K562 (cell line): Measurements from ENCODE around the gene BRF1. TPM values are rescaled to one million over a fixed set of nuclear protein-coding genes. Genes with fewer than 3 reads are reported as not detected.

Experiments used
- ATAC-seq: fragments of 200-7000 bp; cut with Tn5 transposase; 3 replicates; pipeline ENCODE4 v1.9.1; 2020; ENCODE audit warnings: moderate library complexity
- BruUV-seq: library from RNA; stranded (reverse); fragments of 400-500 nt; replicated peaks from 2 replicates; lab custom pipeline; 2021; lab: Mats Ljungman, UMichigan
- CTCF ChIA-PET: fragments of 300-600 bp; formaldehyde crosslinking; extraction: SDS; loops from one replicate; lab custom pipeline; 2021; ENCODE audit warnings: low intra/inter-chr PET ratio; lab: Yijun Ruan, JAX
- POLR2A ChIA-PET: fragments of 300-600, 350-650 bp; sonication (Branson Sonifier 250); formaldehyde crosslinking; extraction: SDS; loops from one replicate; lab custom pipeline; 2021; ENCODE audit warnings: antibody characterized with exemption, inconsistent platforms; lab: Yijun Ruan, JAX
- DNase-seq, 4 experiments: peaks; one replicate each; pipeline versions ENCODE4 v3.0.0 to v3.0.0-alpha.2; 2011 to 2018; ENCODE audit warnings: low spot score in 3 of 4, mixed read lengths in 3 of 4; ENCODE audit errors: extremely low read depth in 1 of 4
- FAIRE-seq: peaks from 2 replicates; lab custom pipeline; 2011; peaks lifted over from hg19 to GRCh38; lab: Jason Lieb, UNC
- H2AFZ ChIP-seq: 2 replicates; pipeline ENCODE4 v1.6.0; 2011; ENCODE audit warnings: low read depth, low read length, control low read depth, inconsistent platforms
- H3K27ac ChIP-seq: fragments of 200-600 bp; 3 replicates; pipeline ENCODE4 v1.8.0; 2011; ENCODE audit warnings: low read depth, mild to moderate bottlenecking, control low read depth, inconsistent platforms, low read length, moderate library complexity, mixed read lengths; ENCODE audit errors: extremely low read depth
- H3K27me3 ChIP-seq, 2 experiments: fragments of 300-600 bp in 1 of 2; 2 replicates in 1 of 2; 3 replicates in 1 of 2; pipeline versions ENCODE4 v1.6.0 to v1.8.0; 2011; ENCODE audit warnings: inconsistent platforms in 2 of 2, low read length in 2 of 2, mild to moderate bottlenecking in 1 of 2, mixed read lengths in 1 of 2, moderate library complexity in 1 of 2; ENCODE audit not compliant: control insufficient read depth in 2 of 2, insufficient read depth in 2 of 2
- H3K36me3 ChIP-seq: fragments of 300-600 bp; 3 replicates; pipeline ENCODE4 v1.8.0; 2011; ENCODE audit warnings: mild to moderate bottlenecking, low read length, inconsistent platforms; ENCODE audit not compliant: control insufficient read depth, insufficient read depth
- H3K4me1 ChIP-seq, 2 experiments: fragments of 200-600 bp in 1 of 2; replicated peaks in 1 of 2; 2 replicates in 1 of 2; 3 replicates in 1 of 2; pipeline versions ENCODE4 v1.5.1 to v1.8.0; 2011; ENCODE audit warnings: inconsistent platforms in 2 of 2, low read length in 2 of 2, mild to moderate bottlenecking in 1 of 2, mixed read lengths in 1 of 2, moderate library complexity in 1 of 2; ENCODE audit not compliant: control insufficient read depth in 2 of 2, insufficient read depth in 2 of 2
- H3K4me2 ChIP-seq: 2 replicates; pipeline ENCODE4 v1.6.1; 2011; ENCODE audit warnings: low read length, control low read depth, inconsistent platforms, mixed read lengths; ENCODE audit not compliant: insufficient read depth
- H3K4me3 ChIP-seq: fragments of 200-600 bp; sonication (generic), shearing (Covaris generic); 2 replicates; pipeline ENCODE4 v1.5.1; 2016; ENCODE audit warnings: control low read depth, inconsistent platforms
- H3K79me2 ChIP-seq: fragments of 200-600 bp; 3 replicates; pipeline ENCODE4 v1.8.0; 2011; ENCODE audit warnings: low read length, inconsistent platforms; ENCODE audit not compliant: control insufficient read depth, insufficient read depth
- H3K9ac ChIP-seq, 2 experiments: 2 replicates each; pipeline versions ENCODE4 v1.6.0 to v1.6.1; 2011; ENCODE audit warnings: low read depth in 2 of 2, low read length in 2 of 2, control low read depth in 1 of 2, inconsistent platforms in 1 of 2, mild to moderate bottlenecking in 1 of 2, mixed read lengths in 1 of 2; ENCODE audit not compliant: insufficient read depth in 1 of 2
- H3K9me1 ChIP-seq: one replicate; pipeline ENCODE4 v1.6.0; 2011; ENCODE audit warnings: inconsistent platforms, mild to moderate bottlenecking, low read length, moderate library complexity; ENCODE audit not compliant: control insufficient read depth, insufficient read depth
- H3K9me3 ChIP-seq: replicated peaks from 2 replicates; pipeline ENCODE4 v1.5.1; 2011; ENCODE audit warnings: low read depth, low read length, inconsistent platforms; ENCODE audit not compliant: control insufficient read depth, insufficient read depth
- H4K20me1 ChIP-seq: replicated peaks from 2 replicates; pipeline ENCODE4 v1.6.1; 2011; ENCODE audit warnings: low read length, inconsistent platforms, mixed read lengths; ENCODE audit not compliant: control insufficient read depth, insufficient read depth
- GABPA ChIP-seq: fragments of 200-800 bp; sonication (Bioruptor generic); conservative IDR thresholded peaks from 2 replicates; pipeline ENCODE4 v1.6.1; 2016; ENCODE audit warnings: low read depth, missing genetic modification characterization, missing compliant biosample characterization
- IFI16 ChIP-seq: fragments of 250-450 bp; sonication (Bioruptor Pico); IDR thresholded peaks from 2 replicates; pipeline ENCODE4 v2.1.2; 2022; ENCODE audit warnings: mild to moderate bottlenecking, inconsistent platforms
- MAFK ChIP-seq: IDR thresholded peaks from 2 replicates; pipeline ENCODE4 v1.6.1; 2011; ENCODE audit warnings: low read length, improper control_type of control experiment
- POLR2B ChIP-seq: fragments of 450-650 bp; IDR thresholded peaks from 2 replicates; pipeline ENCODE4 v1.6.1; 2018; ENCODE audit warnings: low read depth; ENCODE audit not compliant: partially characterized antibody
- SPI1 ChIP-seq: IDR thresholded peaks from 2 replicates; pipeline ENCODE4 v1.6.1; 2011; ENCODE audit warnings: low read depth, low read length, control low read depth, borderline replicate concordance
- ZNF121 ChIP-seq: sonication (generic); formaldehyde crosslinking; conservative IDR thresholded peaks from 2 replicates; pipeline ENCODE4 v1.8.0; 2022; ENCODE audit warnings: missing genetic modification reagents
- ZNF165 ChIP-seq: fragments of 250-450 bp; sonication (Bioruptor Pico); IDR thresholded peaks from 2 replicates; pipeline ENCODE4 v1.4.0; 2020; ENCODE audit warnings: borderline replicate concordance
- ZNF197 ChIP-seq: fragments of 200-800 bp; sonication (Bioruptor generic); IDR thresholded peaks from 2 replicates; pipeline ENCODE4 v1.6.1; 2016; ENCODE audit warnings: low read depth, missing genetic modification characterization, missing compliant biosample characterization
- WGBS: fragments of 100-300 bp; shearing (Covaris generic); methylation state at CpG from one replicate; pipeline ENCODE4 v1.1.6; 2016; ENCODE audit warnings: low coverage, mixed read lengths; ENCODE audit not compliant: insufficient coverage; ENCODE audit errors: missing lambda C conversion rate; 5-methylcytosine and 5-hydroxymethylcytosine counted together
- in situ Hi-C: fragments of 300-500 bp; cut with MboI; formaldehyde crosslinking; loops from 4 replicates; pipeline ENCODE4 v1.15.0; 2018; ENCODE audit warnings: inconsistent platforms, mixed read lengths
- intact Hi-C: fragments of 100-400 bp; cut with micrococcal nuclease; formaldehyde crosslinking; loops from 2 replicates; pipeline ENCODE4 v1.14.2; 2022
- polyA plus RNA-seq, 8 experiments: library from polyadenylated mRNA; depleted of rRNA in 4 of 8; stranded (reverse) in 5 of 8; unstranded in 3 of 8; fragments of >200 nt; fragmentation: Nextera tagmentation in 2 of 8; fragmentation: Illumina TruSeq in 1 of 8; extraction: Ambion mirVana in 2 of 8; extraction: Trizol in 1 of 8; gene quantifications; 2 replicates each; pipeline versions ENCODE4 v1.2.1 to v1.2.3, GENCODE V29; 2011 to 2014; ENCODE audit warnings: inconsistent platforms in 1 of 8, missing spikeins in 1 of 8
- total RNA-seq, 7 experiments: library from RNA; depleted of rRNA in 6 of 7; stranded (reverse); fragments of >200 nt in 6 of 7; fragmentation: Illumina TruSeq in 2 of 7; extraction: Trizol in 2 of 7; gene quantifications; 2 replicates each; pipeline versions ENCODE4 v1.2.1 to v1.2.3, GENCODE V29; 2011 to 2021; ENCODE audit warnings: low replicate concordance in 1 of 7
- TF ChIP-seq, protein P1 (sequence below): fragments of 450-650 bp; IDR thresholded peaks from 2 replicates; pipeline ENCODE4 v1.6.1; 2014; ENCODE audit warnings: low read depth, mild to moderate bottlenecking, moderate library complexity, borderline replicate concordance
- TF ChIP-seq, protein P2 (sequence below), 2 experiments: fragments of 450-650 bp; IDR thresholded peaks; 2 replicates each; pipeline ENCODE4 v1.6.1; 2016
- TF ChIP-seq, protein P3 (sequence below), 2 experiments: IDR thresholded peaks in 1 of 2; conservative IDR thresholded peaks in 1 of 2; 2 replicates each; pipeline ENCODE4 v1.6.1; 2016; ENCODE audit warnings: low read depth in 2 of 2, mild to moderate bottlenecking in 1 of 2, missing compliant biosample characterization in 1 of 2, missing genetic modification characterization in 1 of 2, moderate library complexity in 1 of 2

The BRF1 gene
- total and polyA plus RNA-seq, 9 of the 15 experiments (the other 6 are each of a cell fraction or from before 2014, with no cell fraction given), result 0.14 to 24.6 (median 8.2) TPM

DNA sequence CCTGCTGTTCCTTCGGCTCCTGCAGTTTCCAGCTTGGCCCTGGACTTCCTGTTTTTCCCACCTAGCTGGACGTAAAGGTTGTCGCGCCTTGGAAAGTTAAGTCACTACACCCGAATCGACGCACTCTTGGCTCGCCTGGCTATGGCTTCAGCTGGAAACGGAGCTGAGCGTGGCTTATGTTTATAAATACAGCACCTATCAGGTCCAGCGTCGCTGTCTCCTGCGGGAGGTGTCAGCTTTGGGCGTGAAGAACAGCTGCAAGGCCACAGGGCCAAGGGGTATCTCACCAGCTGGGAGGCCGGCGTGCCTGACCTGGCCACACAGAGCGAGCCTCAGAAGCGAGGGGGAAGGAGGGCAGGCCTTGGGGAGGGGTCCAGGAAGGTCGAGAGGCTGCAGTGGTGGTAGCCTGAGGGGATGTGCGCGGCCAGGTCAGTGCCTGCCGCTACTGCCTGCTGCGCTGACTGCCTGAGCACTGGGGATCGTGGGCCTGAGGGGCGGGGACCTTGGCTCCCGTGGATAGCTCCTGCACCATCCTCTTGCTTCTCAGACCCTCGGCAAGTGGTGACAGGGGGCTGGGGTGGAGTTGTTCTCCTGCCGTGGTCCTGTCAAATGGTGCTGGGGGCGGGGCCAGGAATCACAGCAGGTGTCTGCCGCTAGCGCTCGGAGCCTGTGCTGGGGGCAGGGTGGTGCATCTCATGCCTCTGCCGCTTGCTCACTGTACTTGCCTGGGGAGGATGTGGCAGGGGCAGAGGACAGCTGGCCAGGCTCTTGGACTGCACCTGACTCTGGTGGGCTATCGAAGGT, 26.3 kb upstream of the BRF1 start:
- no peak overlapping the region for H2AFZ ChIP-seq
- peaks cover 8% of the 10 kb centered on the region; the same call in 2 of the 3 replicates for H3K79me2 ChIP-seq
- no peaks in the 10 kb centered on the region for H3K36me3 ChIP-seq
- in situ Hi-C loops, result no loop called here
- TF ChIP-seq ZNF121 (no peak), ZNF165 (no peak), MAFK (no peak), ZNF197 (CRISPR knock-in tag) (no peak), IFI16 (CRISPR knock-in tag) (no peak), SPI1 (peak; percentile 76; the same call in 1 of the 2 replicates), GABPA (tag) (no peak), POLR2B (no peak)
- TF ChIP-seq, protein P1, sequence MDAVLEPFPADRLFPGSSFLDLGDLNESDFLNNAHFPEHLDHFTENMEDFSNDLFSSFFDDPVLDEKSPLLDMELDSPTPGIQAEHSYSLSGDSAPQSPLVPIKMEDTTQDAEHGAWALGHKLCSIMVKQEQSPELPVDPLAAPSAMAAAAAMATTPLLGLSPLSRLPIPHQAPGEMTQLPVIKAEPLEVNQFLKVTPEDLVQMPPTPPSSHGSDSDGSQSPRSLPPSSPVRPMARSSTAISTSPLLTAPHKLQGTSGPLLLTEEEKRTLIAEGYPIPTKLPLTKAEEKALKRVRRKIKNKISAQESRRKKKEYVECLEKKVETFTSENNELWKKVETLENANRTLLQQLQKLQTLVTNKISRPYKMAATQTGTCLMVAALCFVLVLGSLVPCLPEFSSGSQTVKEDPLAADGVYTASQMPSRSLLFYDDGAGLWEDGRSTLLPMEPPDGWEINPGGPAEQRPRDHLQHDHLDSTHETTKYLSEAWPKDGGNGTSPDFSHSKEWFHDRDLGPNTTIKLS, result no peak
- TF ChIP-seq, protein P2, sequence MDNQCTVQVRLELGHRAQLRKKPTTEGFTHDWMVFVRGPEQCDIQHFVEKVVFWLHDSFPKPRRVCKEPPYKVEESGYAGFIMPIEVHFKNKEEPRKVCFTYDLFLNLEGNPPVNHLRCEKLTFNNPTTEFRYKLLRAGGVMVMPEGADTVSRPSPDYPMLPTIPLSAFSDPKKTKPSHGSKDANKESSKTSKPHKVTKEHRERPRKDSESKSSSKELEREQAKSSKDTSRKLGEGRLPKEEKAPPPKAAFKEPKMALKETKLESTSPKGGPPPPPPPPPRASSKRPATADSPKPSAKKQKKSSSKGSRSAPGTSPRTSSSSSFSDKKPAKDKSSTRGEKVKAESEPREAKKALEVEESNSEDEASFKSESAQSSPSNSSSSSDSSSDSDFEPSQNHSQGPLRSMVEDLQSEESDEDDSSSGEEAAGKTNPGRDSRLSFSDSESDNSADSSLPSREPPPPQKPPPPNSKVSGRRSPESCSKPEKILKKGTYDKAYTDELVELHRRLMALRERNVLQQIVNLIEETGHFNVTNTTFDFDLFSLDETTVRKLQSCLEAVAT (IDR thresholded peaks at IDR 0.05), result peak in 1 of 2 experiments; percentile 52; a peak in 1 of 4 replicates
- TF ChIP-seq, protein P3, sequence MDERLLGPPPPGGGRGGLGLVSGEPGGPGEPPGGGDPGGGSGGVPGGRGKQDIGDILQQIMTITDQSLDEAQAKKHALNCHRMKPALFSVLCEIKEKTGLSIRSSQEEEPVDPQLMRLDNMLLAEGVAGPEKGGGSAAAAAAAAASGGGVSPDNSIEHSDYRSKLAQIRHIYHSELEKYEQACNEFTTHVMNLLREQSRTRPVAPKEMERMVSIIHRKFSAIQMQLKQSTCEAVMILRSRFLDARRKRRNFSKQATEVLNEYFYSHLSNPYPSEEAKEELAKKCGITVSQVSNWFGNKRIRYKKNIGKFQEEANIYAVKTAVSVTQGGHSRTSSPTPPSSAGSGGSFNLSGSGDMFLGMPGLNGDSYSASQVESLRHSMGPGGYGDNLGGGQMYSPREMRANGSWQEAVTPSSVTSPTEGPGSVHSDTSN (CRISPR knock-in tag; IDR thresholded peaks at IDR 0.05; ENCODE audit: low read depth), result no peak
- TF ChIP-seq, protein P3 (tag; conservative IDR thresholded peaks at IDR 0.05; ENCODE audit: low read depth), result no peak
- FAIRE-seq (no peak), ATAC-seq (peak; percentile 31; the same call in 2 of the 3 replicates), DNase-seq (no peak)
- ChIA-PET CTCF (no interaction called here), POLR2A (interaction anchor here (1.0 kb wide), 2 partner anchors 19 to 23 kb away, joined by 3 read pairs; no protein-coding TSS in a partner anchor)
- H3K9ac ChIP-seq, result peak overlapping the region in 1 of 2 experiments; percentile 28; a peak in 1 of 4 replicates
- H3K9me1 ChIP-seq, result peaks cover 3% of the 10 kb centered on the region
- no peaks in the 10 kb centered on the region for H3K27me3 ChIP-seq
- H4K20me1 ChIP-seq, result peaks cover 12% of the 10 kb centered on the region
- WGBS, result 42% methylated on average over 20 of the region's 34 CpGs
- no peaks in the 10 kb centered on the region for H3K9me3 ChIP-seq
- BruUV-seq, result no TSS peak
- H3K27ac ChIP-seq, result no peak overlapping the region
- no peak overlapping the region for H3K4me2 ChIP-seq
- intact Hi-C loops, result no loop called here
- peaks cover 4 to 70% of the 10 kb centered on the region in 2 experiments; a peak in 4 of 5 replicates for H3K4me1 ChIP-seq
- H3K4me3 ChIP-seq, result no peak overlapping the region
